ENCODE measurements around the gene SPIB. TPM values are rescaled to one million over a fixed set of nuclear protein-coding genes. Genes with fewer than 3 reads are reported as not detected.

The SPIB gene
- polyA plus RNA-seq, 1 donor (not counting 4 experiments of a cell fraction or from before 2014, with no cell fraction given): not detected

GRCh38 chr19:50378863-50379236 lies 39.9 kb upstream of the SPIB start:
- Histone ChIP-seq H3K27me3 (ENCODE audit: control insufficient read depth, extremely low read depth, insufficient read depth, low read length) (no peaks in the 10 kb centered on the region), H3K4me3 (ENCODE audit: control insufficient read depth in 2 of 3, extremely low read depth in 1 of 3, insufficient read depth in 2 of 3, low read depth in 1 of 3, low read length in 3 of 3) (no peak overlapping the region), H3K4me2 (ENCODE audit: control insufficient read depth, extremely low read depth, insufficient read depth, low read depth, low read length) (no peak overlapping the region), H3K27ac (ENCODE audit: control insufficient read depth, insufficient read depth, low read length) (no peak overlapping the region), H3K36me3 (ENCODE audit: control insufficient read depth in 2 of 2, extremely low read depth in 1 of 2, insufficient read depth in 2 of 2, low read length in 2 of 2) (peaks cover 16 to 29% of the 10 kb centered on the region in 2 experiments), H4K20me1 (ENCODE audit: control insufficient read depth, extremely low read depth, insufficient read depth, low read length) (no peaks in the 10 kb centered on the region), H3K9ac (ENCODE audit: control insufficient read depth, extremely low read depth, insufficient read depth, low read length) (no peak overlapping the region), H3K4me1 (ENCODE audit: control insufficient read depth, extremely low read depth, insufficient read depth, low read length) (peaks cover 7% of the 10 kb centered on the region), H2AFZ (ENCODE audit: control insufficient read depth, low read length) (no peak overlapping the region), H3K79me2 (ENCODE audit: control insufficient read depth, insufficient read depth, low read length) (no peaks in the 10 kb centered on the region), H3K9me3 (ENCODE audit: control insufficient read depth, low read depth, low read length) (no peaks in the 10 kb centered on the region), H3K9me1 (ENCODE audit: control insufficient read depth, extremely low read depth, insufficient read depth, low read length) (peaks cover 2% of the 10 kb centered on the region)
- dilution Hi-C loops (cut with MboI; ENCODE audit: extremely low pct_ligation_motif_present, low sequenced_read_pairs): no loop called here
- FAIRE-seq (no peak), DNase-seq (ENCODE audit: low read depth, low spot score) (no peak)
- no peak for TF ChIP-seq EZH2 (IDR thresholded peaks at IDR 0.05; ENCODE audit: low read length)
- no peak for TF ChIP-seq CTCF (optimal IDR thresholded peaks at IDR 0.05 in 1 of 3, IDR thresholded peaks at IDR 0.05 in 1 of 3, conservative IDR thresholded peaks at IDR 0.05 in 1 of 3; ENCODE audit: extremely low read depth in 1 of 3, insufficient read depth in 2 of 3, low read length in 3 of 3)

GRCh38 chr19:50379602-50380001 lies 39.1 kb upstream of the SPIB start:
- Histone ChIP-seq H2AFZ (ENCODE audit: control insufficient read depth, low read length) (no peak overlapping the region), H3K36me3 (ENCODE audit: control insufficient read depth in 2 of 2, extremely low read depth in 1 of 2, insufficient read depth in 2 of 2, low read length in 2 of 2) (peaks cover 16 to 29% of the 10 kb centered on the region in 2 experiments), H3K27me3 (ENCODE audit: control insufficient read depth, extremely low read depth, insufficient read depth, low read length) (no peaks in the 10 kb centered on the region), H4K20me1 (ENCODE audit: control insufficient read depth, extremely low read depth, insufficient read depth, low read length) (no peaks in the 10 kb centered on the region), H3K4me1 (ENCODE audit: control insufficient read depth, extremely low read depth, insufficient read depth, low read length) (peaks cover 7% of the 10 kb centered on the region), H3K4me3 (ENCODE audit: control insufficient read depth in 2 of 3, extremely low read depth in 1 of 3, insufficient read depth in 2 of 3, low read depth in 1 of 3, low read length in 3 of 3) (no peak overlapping the region), H3K27ac (ENCODE audit: control insufficient read depth, insufficient read depth, low read length) (no peak overlapping the region), H3K4me2 (ENCODE audit: control insufficient read depth, extremely low read depth, insufficient read depth, low read depth, low read length) (no peak overlapping the region), H3K9me3 (ENCODE audit: control insufficient read depth, low read depth, low read length) (no peaks in the 10 kb centered on the region), H3K79me2 (ENCODE audit: control insufficient read depth, insufficient read depth, low read length) (peaks cover 1% of the 10 kb centered on the region), H3K9ac (ENCODE audit: control insufficient read depth, extremely low read depth, insufficient read depth, low read length) (no peak overlapping the region), H3K9me1 (ENCODE audit: control insufficient read depth, extremely low read depth, insufficient read depth, low read length) (peaks cover 2% of the 10 kb centered on the region)
- TF ChIP-seq CTCF (optimal IDR thresholded peaks at IDR 0.05 in 1 of 3, IDR thresholded peaks at IDR 0.05 in 1 of 3, conservative IDR thresholded peaks at IDR 0.05 in 1 of 3; ENCODE audit: extremely low read depth in 1 of 3, insufficient read depth in 2 of 3, low read length in 3 of 3) (no peak), EZH2 (IDR thresholded peaks at IDR 0.05; ENCODE audit: low read length) (no peak)
- DNase-seq (ENCODE audit: low read depth, low spot score) (no peak), FAIRE-seq (no peak)
- dilution Hi-C loops (cut with MboI; ENCODE audit: extremely low pct_ligation_motif_present, low sequenced_read_pairs): no loop called here
